Anterior cingulate cortex (tissue), 58 donors: Measurements from ENCODE around the gene ABLIM2.

Experiments
- DNase-seq, 58 donors: peaks; one replicate each; lab custom pipeline; 2025; lab: John Stamatoyannopoulos, UW

ABLIM2 gene

GRCh38 chr4:8090744-8091301 is 67.8 kb downstream of the ABLIM2 start:
- no peak for DNase-seq

- no peak for DNase-seq
Observed at GRCh38 chr4:8090312-8090711, 68.3 kb downstream of the ABLIM2 start.

GRCh38 chr4:8089862-8090261 is 68.8 kb downstream of the ABLIM2 start:
- DNase-seq, result no peak

DNA sequence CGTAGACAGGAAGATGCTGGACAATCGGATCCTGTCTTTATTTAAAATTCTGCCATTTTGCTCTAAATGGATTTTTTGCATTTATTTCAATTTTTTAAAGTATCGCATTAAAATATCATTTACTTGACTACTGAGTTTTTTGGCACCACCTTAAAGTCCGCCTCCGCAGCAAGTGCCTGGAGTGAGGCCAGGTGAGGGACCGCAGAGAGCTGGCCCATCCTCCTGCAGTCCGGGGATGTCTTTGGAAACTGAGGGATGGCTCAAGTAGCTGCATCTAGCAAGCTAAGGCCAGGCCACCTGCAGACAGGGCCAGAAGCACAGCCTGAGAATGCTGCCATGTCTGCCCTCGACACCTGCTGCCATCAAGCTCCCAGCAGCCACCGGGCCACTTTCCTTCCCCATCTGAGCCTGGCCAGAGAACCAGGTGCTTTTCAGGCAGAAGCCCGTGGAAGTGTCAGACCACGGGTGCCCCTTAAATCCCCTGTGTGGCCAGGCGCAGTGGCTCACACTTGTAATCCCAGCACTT is 69.6 kb downstream of the ABLIM2 start:
- DNase-seq, result no peak

GRCh38 chr4:8087921-8088495 is 70.6 kb downstream of the ABLIM2 start:
- DNase-seq, result no peak

- no peak for DNase-seq
Observed at GRCh38 chr4:8086783-8087445, 71.7 kb downstream of the ABLIM2 start.

- DNase-seq, result no peak
Observed at GRCh38 chr4:8085491-8086117, 73.0 kb downstream of the ABLIM2 start.

- no peak for DNase-seq
Observed at GRCh38 chr4:8084712-8085490, 73.7 kb downstream of the ABLIM2 start.

DNA sequence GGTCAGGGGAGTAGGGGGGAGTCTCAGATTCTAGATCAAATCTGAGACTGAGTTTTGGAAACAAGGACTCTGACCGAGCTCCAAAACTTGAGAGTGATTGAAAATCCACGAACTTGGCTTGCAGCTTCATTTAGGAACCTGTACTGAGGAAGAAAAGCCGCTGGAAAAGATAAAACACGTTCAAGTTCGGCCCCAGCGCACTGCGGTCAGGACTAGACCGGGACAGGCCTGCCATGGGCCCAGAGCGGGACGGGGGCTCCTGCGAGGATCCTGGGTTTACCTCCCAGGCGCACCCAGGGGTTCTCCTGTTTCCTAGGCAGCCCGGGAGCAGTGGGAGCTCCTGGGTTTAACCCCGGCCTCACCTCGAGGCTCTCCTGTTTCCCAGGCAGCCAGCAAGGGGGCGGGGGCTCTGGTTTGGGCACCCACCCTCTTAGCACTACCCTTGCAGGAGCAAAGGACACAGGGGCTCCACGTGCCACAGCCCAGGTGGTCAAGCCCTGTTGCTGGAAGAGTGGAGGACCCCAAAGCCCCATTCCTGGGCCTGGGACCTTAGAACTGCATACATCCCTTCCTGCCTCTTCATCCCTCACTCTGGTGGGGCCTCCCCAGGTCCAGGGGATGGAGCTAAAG is 74.5 kb downstream of the ABLIM2 start:
- DNase-seq, result no peak

DNA sequence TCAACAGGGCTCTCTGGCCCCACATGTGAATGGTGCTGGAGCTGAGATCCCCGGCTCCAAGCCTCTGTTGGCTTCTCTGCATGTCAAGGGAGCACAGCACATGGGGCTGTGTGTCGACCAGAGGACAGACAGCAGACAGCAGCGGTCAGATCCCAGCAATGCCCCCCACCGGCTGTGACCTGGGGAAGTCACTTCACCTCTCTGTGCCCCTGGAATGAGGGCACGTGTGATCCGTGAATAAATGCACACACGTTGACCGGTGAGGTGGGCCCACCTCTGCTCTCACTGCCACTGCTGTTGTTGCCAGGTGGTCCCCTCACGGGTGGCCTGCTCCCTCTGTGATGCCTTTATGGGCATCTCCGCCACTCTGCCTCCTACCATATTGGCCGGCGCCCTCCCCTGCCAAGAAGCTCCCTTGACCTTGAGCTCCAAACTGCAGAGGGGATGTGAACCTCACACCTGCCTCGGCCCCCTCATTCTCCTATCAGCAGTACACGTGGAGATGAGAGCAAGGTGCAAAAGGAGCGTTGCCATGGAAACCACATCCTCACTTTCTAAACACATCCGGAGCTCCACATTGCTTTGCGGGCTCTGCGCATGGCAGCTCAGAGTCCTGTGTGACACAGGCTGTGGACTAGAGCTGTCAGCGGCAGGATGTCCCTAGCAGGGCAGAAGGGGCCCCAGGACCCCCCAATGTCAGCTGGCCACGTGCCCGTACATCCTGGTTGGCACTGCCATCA is 75.4 kb downstream of the ABLIM2 start:
- DNase-seq, result no peak

DNA sequence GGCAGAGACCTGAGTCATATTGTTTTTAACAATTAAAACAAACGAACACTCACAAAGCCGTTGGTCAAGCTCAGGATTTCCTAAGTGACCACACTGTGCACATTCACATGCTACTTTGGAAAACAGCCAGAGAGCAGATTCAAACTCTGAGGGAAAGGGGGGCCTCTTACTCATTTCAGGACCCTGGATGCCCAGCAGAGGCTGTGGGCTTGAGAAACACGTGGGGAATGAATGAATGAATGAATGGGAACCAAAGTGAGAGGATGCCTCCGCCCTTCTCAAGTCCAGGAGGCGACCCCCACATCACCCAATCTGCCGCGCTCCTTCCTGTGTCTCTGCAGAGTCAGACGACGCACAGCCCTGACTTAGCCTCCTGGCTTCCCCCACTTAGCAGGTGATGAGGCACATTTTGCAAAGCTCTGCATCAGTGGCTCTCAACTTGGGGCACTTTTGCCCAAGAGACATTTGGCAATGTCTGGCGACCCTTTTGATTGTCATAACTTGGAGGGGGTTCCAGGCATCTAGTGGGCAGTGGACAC is 76.0 kb downstream of the ABLIM2 start:
- no peak for DNase-seq

DNA sequence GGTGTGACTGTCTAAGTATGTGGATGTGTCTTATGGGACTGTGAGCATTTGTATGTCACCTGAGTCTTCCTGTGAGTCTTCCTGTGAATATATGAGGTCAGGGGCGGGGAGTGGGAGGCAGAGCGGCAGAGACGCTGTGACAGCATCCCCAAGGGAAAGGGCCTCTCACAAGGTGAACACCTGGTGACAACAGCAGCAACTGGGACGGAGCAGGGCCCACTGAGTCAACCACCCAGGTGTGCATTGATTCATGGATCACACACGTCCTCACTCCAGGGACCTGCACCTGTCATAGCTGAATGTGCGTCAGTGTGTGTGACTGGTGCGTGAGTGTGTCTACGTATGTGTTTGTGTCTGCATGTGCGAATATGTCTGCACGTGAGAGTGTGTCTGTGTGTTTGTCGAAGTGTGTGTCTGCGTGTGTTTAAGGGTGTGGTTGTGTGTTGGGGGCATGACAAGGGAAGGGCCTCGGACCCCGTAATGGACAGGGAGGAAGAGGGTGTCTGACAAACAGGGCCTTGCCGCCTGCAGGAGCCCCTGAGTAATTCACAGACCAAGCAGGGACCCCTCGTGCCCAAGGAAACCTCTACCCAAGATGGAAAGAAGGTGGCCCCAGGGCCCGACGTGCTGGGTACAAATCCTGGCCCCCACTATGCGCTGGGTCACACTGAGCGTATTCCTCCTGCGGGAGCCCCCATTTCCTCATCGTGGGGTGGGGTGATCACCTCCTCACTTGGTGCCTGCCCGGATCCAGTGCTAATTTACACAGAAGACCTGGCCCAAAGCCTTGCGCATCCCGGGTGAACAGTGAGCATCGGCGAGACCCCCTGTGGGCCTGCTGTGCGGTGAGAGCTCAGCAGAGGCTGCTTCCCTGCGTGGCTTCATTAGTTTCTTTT is 76.7 kb downstream of the ABLIM2 start:
- DNase-seq, result no peak

GRCh38 chr4:8081171-8081570 is 77.4 kb downstream of the ABLIM2 start:
- DNase-seq, result no peak

DNA sequence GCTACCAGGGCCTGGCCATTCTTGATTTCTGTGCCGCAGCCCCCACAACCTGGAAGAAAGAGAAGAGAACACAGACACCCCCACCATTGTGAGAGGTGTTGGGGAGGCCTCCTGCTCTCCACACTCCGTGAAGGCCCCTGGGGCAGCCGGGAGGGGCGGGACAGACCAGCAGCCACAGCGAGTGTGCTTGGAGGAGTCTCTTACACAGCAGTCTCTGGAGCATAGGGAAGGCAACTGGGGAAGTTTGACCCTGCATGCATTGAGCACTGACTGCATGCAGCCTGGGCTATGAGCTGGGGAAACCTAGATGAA is 77.9 kb downstream of the ABLIM2 start:
- no peak for DNase-seq

DNA sequence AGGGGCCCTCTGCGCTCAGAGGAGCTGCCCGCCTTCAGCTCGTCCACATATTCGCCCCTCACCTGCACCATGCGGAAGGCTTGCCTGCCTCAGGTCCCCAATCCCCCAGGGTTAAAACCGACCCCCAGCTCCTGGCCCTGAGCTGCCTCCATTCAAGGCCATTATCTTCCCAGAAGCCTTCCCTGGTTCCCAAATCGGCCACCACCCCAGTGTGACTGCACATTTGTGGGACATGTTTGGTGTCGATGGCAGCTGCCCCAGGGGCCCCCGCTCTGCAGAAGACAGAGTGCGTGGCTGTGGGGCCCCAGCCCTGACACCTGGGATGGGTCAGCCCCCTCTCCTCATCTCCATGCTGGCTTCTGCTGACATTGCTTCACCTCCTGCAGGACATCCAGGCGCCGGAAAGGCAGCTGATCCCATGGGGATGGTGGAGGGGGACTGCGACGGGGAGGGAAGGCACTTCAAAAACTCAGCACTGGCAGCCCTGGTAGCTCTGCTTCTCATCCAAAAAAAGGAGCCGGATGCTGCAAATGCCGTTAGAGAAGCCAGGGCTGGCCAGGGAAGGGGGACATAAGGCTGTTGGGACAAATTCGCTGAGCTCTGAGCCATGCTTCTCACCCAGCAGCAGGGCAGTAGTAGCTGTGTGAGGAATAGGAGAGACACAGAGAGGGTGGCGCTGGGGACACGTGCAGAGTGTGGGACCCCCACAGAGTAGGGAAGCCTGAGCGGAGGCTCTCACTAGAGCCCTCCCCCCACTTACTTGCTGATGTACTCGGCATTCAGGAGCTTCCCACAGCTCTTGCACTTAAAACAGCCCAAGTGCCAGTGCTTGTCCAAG is 78.5 kb downstream of the ABLIM2 start:
- DNase-seq, result no peak

DNA sequence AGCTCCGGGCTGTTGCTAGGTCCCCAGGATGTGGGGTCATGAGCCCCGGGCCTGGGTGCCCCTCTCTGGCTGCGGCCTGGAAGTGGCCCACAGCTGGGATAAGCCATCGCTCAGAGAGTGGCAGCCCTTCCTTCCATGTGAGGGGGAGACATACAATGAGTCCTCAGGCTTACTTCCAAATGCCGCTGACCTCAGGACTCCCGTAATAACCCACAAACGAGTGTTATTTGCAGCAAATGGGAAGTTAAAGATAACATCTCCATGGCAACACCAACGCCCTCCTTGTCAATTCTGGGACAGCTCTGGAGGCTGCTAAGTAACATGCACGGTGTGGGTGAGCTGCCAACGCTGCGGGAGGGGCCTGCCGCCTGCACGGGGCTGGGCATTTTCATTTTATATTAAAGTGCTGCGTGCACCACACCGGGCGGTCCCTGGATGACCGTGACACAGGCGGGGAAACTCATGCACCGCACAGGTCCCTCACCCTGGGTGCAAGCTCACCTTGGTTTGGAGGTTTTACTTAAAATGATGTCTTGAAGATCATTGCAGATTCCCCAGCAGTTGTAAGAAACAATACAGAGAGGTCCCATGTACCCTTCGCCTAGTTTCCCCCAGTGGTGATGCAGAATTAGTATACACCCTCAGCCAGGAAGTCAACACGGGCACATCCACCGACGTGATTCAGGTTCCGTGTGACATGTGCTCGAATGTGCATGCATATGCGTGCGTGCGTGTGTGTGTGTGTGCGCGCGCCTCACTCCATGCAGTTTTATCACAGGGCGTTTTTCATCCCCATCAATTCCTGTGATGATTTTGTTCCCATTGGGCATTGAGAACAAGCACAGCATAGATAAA is 79.4 kb downstream of the ABLIM2 start:
- peak in 19 of 58 donors; percentile 12 to 77 (median 47) for DNase-seq

- DNase-seq, result no peak
Observed at GRCh38 chr4:8078610-8079015, 80.0 kb downstream of the ABLIM2 start.
